Gastrocnemius medialis (tissue), 4 donors: Measurements from ENCODE around the gene CYBA.

ENCODE experiments used
- POLR2A ChIP-seq, 2 donors: fragments of 450-650 bp; IDR thresholded peaks; one replicate each; pipeline ENCODE4 v1.6.1; 2017; ENCODE audit warnings: antibody characterized with exemption in 2 of 2, mild to moderate bottlenecking in 2 of 2, moderate library complexity in 2 of 2
- TF ChIP-seq, protein P1 (sequence below), 5 experiments: fragments of 450-650 bp in 3 of 5; fragments of 200-600 bp in 2 of 5; sonication (generic) in 2 of 5; IDR thresholded peaks in 4 of 5; conservative IDR thresholded peaks in 1 of 5; 1 replicate in 4 of 5; 2 replicates in 1 of 5; pipeline ENCODE4 v1.5.1; 2016 to 2019; ENCODE audit warnings: antibody characterized with exemption in 5 of 5, mild to moderate bottlenecking in 3 of 5, moderate library complexity in 3 of 5

- TF ChIP-seq, protein P1, sequence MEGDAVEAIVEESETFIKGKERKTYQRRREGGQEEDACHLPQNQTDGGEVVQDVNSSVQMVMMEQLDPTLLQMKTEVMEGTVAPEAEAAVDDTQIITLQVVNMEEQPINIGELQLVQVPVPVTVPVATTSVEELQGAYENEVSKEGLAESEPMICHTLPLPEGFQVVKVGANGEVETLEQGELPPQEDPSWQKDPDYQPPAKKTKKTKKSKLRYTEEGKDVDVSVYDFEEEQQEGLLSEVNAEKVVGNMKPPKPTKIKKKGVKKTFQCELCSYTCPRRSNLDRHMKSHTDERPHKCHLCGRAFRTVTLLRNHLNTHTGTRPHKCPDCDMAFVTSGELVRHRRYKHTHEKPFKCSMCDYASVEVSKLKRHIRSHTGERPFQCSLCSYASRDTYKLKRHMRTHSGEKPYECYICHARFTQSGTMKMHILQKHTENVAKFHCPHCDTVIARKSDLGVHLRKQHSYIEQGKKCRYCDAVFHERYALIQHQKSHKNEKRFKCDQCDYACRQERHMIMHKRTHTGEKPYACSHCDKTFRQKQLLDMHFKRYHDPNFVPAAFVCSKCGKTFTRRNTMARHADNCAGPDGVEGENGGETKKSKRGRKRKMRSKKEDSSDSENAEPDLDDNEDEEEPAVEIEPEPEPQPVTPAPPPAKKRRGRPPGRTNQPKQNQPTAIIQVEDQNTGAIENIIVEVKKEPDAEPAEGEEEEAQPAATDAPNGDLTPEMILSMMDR (IDR thresholded peaks at IDR 0.05 in 4 of 5, conservative IDR thresholded peaks at IDR 0.05 in 1 of 5), result no peak
- no peak for TF ChIP-seq POLR2A (IDR thresholded peaks at IDR 0.05)
Measured at GRCh38 chr16:88651276-88651988, 579 bp upstream of the CYBA start.
